Astrocyte of the spinal cord (primary cell): ENCODE results near the gene AGAP1.

Experiments
- DNase-seq: peaks from one replicate; pipeline ENCODE4 v3.0.0; 2011; ENCODE audit warnings: low read depth, low spot score
- H3K4me3 ChIP-seq: 2 replicates; pipeline ENCODE4 v1.5.1; 2011; ENCODE audit warnings: low read depth, mild to moderate bottlenecking, low read length, moderate library complexity
- in situ Hi-C: cut with HindIII; loops from 2 replicates; pipeline ENCODE4 v1.10.0; 2017; ENCODE audit warnings: low sequenced_read_pairs
- TF ChIP-seq, protein P1 (sequence below): IDR thresholded peaks from 2 replicates; pipeline ENCODE4 v1.5.1; 2012; ENCODE audit warnings: low read depth, mild to moderate bottlenecking, low read length, inconsistent platforms

AGAP1 gene

DNA sequence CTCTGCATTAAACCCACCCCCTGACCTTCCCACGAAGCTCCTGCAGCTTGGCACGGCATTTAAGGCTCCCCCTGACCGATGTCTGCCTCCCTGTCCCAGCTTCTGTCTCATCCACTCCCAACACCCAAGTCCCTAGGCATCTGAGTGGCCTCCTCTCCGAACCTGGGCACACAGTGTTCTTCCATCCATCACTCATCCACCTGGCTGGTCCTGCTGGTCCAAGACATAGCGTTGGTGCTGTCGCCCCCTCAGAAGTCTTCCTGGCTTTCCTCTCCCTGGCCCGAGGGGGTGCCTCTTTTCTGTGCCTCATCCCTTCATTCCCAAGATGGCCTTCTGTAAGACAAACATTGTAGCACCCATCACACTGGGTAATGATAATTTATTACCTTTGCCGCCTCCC lies 350.7 kb downstream of the AGAP1 start:
- in situ Hi-C loops, result no loop called here
- TF ChIP-seq, protein P1, sequence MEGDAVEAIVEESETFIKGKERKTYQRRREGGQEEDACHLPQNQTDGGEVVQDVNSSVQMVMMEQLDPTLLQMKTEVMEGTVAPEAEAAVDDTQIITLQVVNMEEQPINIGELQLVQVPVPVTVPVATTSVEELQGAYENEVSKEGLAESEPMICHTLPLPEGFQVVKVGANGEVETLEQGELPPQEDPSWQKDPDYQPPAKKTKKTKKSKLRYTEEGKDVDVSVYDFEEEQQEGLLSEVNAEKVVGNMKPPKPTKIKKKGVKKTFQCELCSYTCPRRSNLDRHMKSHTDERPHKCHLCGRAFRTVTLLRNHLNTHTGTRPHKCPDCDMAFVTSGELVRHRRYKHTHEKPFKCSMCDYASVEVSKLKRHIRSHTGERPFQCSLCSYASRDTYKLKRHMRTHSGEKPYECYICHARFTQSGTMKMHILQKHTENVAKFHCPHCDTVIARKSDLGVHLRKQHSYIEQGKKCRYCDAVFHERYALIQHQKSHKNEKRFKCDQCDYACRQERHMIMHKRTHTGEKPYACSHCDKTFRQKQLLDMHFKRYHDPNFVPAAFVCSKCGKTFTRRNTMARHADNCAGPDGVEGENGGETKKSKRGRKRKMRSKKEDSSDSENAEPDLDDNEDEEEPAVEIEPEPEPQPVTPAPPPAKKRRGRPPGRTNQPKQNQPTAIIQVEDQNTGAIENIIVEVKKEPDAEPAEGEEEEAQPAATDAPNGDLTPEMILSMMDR, result no peak
- H3K4me3 ChIP-seq, result no peak overlapping the region
- DNase-seq, result no peak

DNA sequence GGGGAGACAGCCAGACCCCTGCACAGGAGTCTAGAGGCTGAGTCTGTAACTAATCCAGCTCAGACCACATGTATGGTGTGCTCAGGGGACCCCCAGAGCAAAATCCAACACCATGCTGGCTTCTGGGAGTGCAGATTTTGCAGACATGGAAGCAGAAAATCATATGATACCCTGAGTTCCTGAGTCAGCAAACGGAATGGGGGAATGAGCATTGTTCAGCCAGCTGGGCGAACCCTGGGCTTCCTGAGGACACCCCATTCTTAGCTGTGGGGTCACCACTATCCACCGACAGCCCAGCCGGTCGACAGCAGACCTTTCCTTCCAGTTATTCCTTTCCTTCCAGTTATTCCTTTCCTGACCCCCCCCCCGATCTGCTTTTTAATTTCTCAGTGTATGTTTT lies 351.4 kb downstream of the AGAP1 start:
- TF ChIP-seq, protein P1, result no peak
- DNase-seq, result no peak
- H3K4me3 ChIP-seq, result no peak overlapping the region
- in situ Hi-C loops, result no loop called here

DNA sequence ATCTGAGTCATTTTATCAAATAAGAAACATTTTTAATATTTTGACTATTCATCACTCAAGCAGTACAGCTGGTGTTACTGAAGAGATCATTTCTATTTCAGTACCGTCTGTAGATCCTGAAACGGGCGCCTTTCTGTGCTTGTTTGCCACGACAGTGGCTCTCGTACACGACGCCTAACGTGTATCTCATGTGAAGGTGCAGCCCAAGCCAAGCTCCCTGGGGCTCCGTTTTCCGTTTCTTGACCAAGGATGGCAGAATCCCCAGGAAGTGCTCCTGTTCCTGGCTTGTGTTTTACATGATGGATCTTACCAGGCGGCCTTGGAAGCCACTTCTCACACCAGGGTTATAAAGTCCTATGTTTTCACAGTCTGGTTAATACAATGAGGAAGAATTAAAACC lies 353.7 kb downstream of the AGAP1 start:
- TF ChIP-seq, protein P1, result no peak
- no peak for DNase-seq
- in situ Hi-C loops, result no loop called here
- H3K4me3 ChIP-seq, result no peak overlapping the region

DNA sequence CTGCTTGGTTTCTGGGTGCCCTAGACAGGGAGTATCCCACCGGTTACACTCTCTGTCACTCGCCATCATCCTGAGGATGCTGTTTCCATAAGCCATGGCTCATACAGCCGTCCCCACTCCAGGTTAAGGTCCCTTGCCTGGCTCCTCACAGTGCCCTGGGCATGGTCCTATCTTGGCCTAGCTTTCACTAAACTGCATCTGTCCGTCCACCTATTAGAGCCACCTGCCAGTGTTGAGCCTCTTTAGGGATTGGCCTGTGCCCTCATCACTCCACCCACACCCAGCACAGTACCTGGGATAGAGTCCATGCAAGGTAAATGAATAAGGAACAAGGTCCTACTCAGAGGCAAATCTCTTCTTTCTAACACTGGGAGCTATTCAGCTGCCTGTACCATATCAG lies 354.2 kb downstream of the AGAP1 start:
- no peak for DNase-seq
- TF ChIP-seq, protein P1, result no peak
- in situ Hi-C loops, result no loop called here

GRCh38 chr2:235848946-235849345 lies 355.1 kb downstream of the AGAP1 start:
- no peak overlapping the region for H3K4me3 ChIP-seq
- in situ Hi-C loops, result no loop called here
- TF ChIP-seq, protein P1, result no peak
- DNase-seq, result no peak

More for the DNA sequence above, 354.2 kb downstream of the AGAP1 start:
- H3K4me3 ChIP-seq, result no peak overlapping the region

GRCh38 chr2:235849489-235849888 lies 355.6 kb downstream of the AGAP1 start:
- no peak for DNase-seq
- in situ Hi-C loops, result no loop called here
- TF ChIP-seq, protein P1, result no peak

GRCh38 chr2:235850289-235850688 lies 356.4 kb downstream of the AGAP1 start:
- in situ Hi-C loops, result no loop called here
- no peak overlapping the region for H3K4me3 ChIP-seq
- TF ChIP-seq, protein P1, result no peak
- no peak for DNase-seq

More at GRCh38 chr2:235849489-235849888, 355.6 kb downstream of the AGAP1 start:
- H3K4me3 ChIP-seq, result no peak overlapping the region
